MG63 (cell line): ENCODE data around the gene LIPK. TPM values are rescaled to one million over a fixed set of nuclear protein-coding genes. Genes with fewer than 3 reads are reported as not detected.

ENCODE experiments used
- DNase-seq: peaks from one replicate; pipeline ENCODE4 v3.0.0-alpha.2; 2020
- H3K27me3 ChIP-seq: fragments of 250-450 bp; sonication (Bioruptor Pico); 2 replicates; pipeline ENCODE4 v1.5.1; 2020; ENCODE audit warnings: mild to moderate bottlenecking, moderate library complexity
- H3K36me3 ChIP-seq: fragments of 250-450 bp; sonication (Bioruptor Pico); 2 replicates; pipeline ENCODE4 v1.5.1; 2020; ENCODE audit warnings: mild to moderate bottlenecking, moderate library complexity
- H3K4me3 ChIP-seq: fragments of 250-450 bp; sonication (Bioruptor Pico); 2 replicates; pipeline ENCODE4 v1.5.1; 2020; ENCODE audit warnings: mild to moderate bottlenecking, moderate library complexity
- H3K9me3 ChIP-seq: fragments of 250-450 bp; sonication (Bioruptor Pico); 2 replicates; pipeline ENCODE4 v1.5.1; 2020; ENCODE audit warnings: mild to moderate bottlenecking, moderate library complexity
- total RNA-seq: library from RNA; depleted of rRNA; stranded (reverse); fragments of >200 nt; shearing (Covaris generic); gene quantifications from 2 replicates; pipeline ENCODE4 v1.2.3, GENCODE V29; 2014; ENCODE audit warnings: low replicate concordance; rRNA removed

The LIPK gene
- total RNA-seq, 1 experiment from 2014 or later = not detected

DNA sequence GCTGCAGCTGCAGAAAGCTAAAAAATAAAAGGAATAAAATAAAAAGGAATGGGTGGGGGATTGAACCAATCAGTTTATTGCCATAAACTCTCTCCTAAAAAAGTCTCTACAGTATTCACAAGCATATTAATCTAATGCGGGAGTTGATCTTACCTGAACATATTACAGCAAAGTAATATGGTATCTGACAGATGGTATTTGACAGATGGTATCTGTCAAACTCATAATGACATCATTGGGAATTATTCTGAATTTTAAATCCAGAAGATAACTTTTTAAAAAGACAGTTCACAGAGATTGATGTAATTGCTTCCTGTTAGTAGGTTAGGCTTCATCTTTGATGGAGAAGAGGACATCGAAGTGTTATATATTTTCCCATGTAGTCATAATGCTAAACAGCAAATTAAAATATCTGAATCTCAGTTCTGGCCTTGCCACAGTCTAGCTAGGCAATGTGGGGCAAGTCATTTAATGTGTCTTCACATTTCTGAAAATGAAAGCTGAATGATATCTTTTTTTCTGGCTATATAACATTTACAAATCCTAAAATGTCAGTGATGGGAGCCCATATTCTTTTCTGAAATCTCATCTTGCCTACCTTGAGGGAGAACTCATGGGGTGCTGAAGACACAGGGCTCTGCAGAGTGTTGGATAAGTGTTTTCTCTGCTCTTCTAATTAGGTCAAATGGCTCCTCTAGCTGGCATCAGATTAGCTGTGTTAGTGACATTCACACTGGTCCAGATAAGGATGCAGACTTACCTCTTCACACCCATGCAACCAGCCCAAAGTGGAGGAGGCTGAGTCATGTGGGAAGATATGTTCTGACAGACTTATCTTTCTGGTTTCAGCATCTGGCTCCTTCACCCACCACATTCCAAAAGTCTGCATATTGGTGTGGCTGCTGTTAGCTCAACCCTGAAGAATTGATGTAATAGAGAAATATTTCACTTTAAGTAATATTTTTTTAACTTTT lies 94.4 kb downstream of the LIPK start:
- H3K36me3 ChIP-seq = no peaks in the 10 kb centered on the region
- DNase-seq = peak; percentile 1
- H3K9me3 ChIP-seq = peaks cover 3% of the 10 kb centered on the region; the same call in 1 of the 2 replicates
- H3K4me3 ChIP-seq = no peak overlapping the region
- no peaks in the 10 kb centered on the region for H3K27me3 ChIP-seq

Other genes with a start within 250 kb of the LIPK start
- 14.8 and 29.3 TPM in 2 replicates for gene RNLS, start 122.9 kb upstream of the LIPK start, total RNA-seq
- gene LIPJ, start 119.5 kb upstream of the LIPK start, total RNA-seq = not detected in 2 replicates
- not detected in 2 replicates for gene LIPF, start 41.8 kb upstream of the LIPK start, total RNA-seq
- 0.10 TPM in 1 of 2 replicates, not detected in the other for gene LIPN, start 53.8 kb downstream of the LIPK start, total RNA-seq
- gene LIPM, start 96.5 kb downstream of the LIPK start, total RNA-seq = not detected in 2 replicates
- gene ANKRD22, start 145.6 kb downstream of the LIPK start, total RNA-seq = not detected in 2 replicates
- gene STAMBPL1, start 174.0 kb downstream of the LIPK start, total RNA-seq = 23.1 and 27.3 TPM in 2 replicates
- gene ACTA2, start 246.5 kb downstream of the LIPK start, total RNA-seq = 19.4 and 24.2 TPM in 2 replicates